Measurements from ENCODE around the gene TWIST2.

TWIST2 gene

DNA sequence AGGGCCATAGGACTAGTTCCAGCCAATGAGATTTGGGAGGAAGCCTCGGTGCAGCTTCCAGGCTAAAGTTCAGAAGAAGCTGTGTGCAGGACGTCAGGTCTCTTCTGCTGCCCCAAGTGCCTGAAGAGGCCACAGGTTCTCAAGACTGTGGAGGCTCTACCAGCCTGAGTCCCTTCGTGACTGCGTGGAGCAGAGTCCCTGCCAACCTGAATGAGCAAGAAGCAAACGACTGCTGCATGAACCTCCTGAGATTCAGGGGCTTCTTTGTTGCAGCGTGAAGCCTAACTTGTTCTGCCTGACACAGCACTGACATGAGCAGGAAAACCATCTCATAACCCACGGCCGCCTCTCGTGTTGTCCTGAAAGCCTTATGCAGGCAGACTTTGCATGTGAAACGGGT lies 39.7 kb downstream of the TWIST2 start:
- no peak for FAIRE-seq

DNA sequence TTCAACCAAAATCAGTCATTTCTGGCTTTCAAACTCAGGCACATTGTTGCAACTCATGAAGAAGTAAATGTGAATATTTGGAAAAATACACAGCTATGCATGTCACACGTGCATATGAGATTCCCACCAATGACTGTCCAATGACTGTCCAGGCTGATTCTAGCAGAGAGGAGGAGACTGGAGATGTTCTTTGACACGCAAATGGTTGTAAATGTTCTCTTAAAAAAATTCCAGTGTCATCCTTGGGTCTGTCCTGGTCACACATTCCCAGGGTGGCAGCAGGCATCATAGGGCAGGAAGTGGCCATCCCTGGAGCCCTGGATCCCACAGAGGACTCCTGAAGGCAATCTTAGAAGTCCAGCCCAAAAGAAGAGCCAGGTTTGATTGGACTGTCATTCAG lies 40.9 kb downstream of the TWIST2 start:
- DNase-seq (ENCODE audit: insufficient read length) (no peak), FAIRE-seq (no peak)
- no peak for TF ChIP-seq POLR2A (IDR thresholded peaks at IDR 0.05; ENCODE audit: low read depth, low read length)
- TF ChIP-seq POLR2AphosphoS5 (IDR thresholded peaks at IDR 0.05; ENCODE audit: low read depth, low read length), result no peak

More for the DNA sequence above, 39.7 kb downstream of the TWIST2 start:
- TF ChIP-seq POLR2A (IDR thresholded peaks at IDR 0.05; ENCODE audit: low read depth, low read length), result no peak
- TF ChIP-seq POLR2AphosphoS5 (IDR thresholded peaks at IDR 0.05; ENCODE audit: low read depth, low read length), result no peak
- TF ChIP-seq TAF1 (IDR thresholded peaks at IDR 0.05; ENCODE audit: borderline replicate concordance, low read depth, low read length), result no peak
- DNase-seq (ENCODE audit: insufficient read length), result no peak

DNA sequence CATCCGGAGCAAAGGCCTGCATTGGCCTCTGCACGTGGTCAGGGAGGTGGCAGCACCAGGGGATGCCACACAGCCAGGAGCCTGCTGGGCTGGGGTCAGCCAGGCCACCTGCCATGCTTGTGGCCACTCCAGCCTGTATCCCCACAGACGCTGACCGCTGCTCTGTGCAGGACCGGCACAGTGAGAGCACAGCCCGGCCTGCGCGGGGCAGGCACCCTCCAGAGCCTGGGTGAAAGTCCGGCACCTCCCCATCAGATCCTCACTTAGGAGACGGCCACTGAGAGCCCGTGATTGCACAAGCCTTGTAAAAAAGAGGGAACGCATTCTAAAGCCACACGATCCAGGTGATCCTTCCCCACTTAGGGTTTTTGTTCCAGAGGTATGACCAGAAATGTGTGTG lies 42.2 kb downstream of the TWIST2 start:
- no peak for TF ChIP-seq POLR2AphosphoS5 (IDR thresholded peaks at IDR 0.05; ENCODE audit: low read depth, low read length)
- TF ChIP-seq POLR2A (IDR thresholded peaks at IDR 0.05; ENCODE audit: low read depth, low read length), result no peak
- no peak for TF ChIP-seq TAF1 (IDR thresholded peaks at IDR 0.05; ENCODE audit: borderline replicate concordance, low read depth, low read length)
- FAIRE-seq (no peak), DNase-seq (ENCODE audit: insufficient read length) (no peak)

DNA sequence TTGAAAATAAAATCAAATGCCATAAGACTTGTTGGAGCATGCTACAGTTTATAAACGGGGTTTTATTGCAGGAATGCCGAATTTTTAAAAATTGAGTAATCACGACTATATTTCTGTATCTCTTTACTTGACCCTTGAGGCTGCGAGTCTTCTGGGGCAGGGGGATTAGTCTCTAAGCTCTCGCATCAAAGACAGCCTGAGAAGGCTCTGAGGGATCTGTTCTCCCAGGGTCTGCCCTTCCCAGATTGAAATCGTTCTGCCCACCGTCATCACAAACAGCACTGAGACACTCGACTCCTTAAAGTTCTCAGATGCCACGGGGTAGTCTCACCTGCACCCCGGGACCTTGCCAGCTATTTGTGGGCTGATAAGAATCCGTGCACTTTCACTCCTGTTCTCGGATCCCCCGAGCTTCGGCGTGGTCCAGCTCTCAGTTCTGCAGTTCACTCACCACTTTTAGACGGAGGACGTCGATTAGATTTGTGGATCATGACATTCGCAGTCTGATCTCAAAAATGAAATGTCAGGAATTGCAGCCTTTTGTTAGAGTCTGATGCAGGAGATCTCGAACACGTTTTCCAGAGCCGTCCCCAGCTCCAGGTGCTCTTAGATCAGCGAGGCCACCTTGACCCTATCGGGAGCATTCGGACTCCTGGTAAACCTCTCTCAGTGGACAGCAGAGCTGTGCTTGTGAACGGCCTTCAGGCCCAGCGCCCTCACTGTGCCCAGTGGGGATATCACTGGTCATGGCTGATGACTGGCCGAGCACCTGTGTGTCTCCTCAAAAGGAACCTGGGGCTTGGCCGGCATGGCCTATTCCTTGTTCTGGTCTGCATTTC lies 43.0 kb downstream of the TWIST2 start:
- DNase-seq (ENCODE audit: insufficient read length) (no peak), FAIRE-seq (no peak)
- no peak for TF ChIP-seq POLR2A (IDR thresholded peaks at IDR 0.05; ENCODE audit: low read depth, low read length)

DNA sequence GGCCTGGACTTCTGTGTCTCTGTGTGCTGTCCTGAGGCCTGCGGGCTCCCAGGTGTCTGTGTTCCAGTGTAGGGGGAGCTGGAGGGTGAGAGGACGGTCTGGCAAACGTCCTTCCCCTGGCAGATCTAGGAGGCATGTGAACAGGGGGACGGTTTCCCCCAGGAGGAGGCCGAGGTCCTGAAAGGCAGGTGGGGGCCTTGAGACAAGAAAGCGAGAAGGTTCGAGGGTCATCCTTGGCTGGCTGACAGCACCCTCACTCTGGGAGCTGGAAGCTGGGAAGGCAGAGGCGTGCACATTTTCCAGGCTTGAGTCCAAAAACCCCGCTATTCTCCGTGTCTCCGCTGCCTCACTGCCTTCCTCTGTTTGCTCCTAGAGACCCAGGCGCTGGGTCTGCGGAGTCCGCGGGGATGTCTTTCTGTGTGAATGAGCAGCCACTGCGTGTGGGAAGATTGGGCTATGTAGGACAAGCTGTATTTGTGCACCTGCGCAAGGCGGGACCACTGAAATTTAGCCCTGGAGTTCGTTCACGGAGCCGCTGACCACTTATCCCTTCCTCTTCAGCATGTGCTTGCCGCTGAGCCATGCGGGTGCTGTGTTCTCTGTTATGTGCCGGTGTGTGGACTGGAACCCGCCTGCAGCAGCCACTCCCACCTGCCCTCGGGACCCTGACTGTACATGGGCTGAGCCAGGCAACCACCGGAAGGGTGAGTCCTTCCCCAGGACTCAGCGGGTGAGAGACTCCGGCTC lies 43.7 kb downstream of the TWIST2 start:
- DNase-seq (ENCODE audit: insufficient read length) (no peak), FAIRE-seq (no peak)
- TF ChIP-seq POLR2A (IDR thresholded peaks at IDR 0.05; ENCODE audit: low read depth, low read length), result no peak
- TF ChIP-seq POLR2AphosphoS5 (IDR thresholded peaks at IDR 0.05; ENCODE audit: low read depth, low read length), result no peak
- no peak for TF ChIP-seq TAF1 (IDR thresholded peaks at IDR 0.05; ENCODE audit: borderline replicate concordance, low read depth, low read length)

DNA sequence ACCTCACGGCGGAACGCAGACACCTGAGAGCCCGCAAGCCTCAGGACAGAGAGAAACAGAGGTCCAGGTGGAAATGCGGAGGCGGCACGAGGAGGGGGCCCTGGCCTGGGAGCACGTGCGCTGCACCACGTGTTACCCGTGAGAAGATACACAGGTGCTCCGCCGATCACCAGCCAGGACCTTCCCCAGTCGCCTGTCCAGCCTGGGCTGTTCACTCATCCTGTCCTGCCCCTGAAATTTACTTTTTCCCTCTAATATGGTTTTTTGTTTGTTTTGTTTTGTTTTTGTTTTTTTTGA lies 44.3 kb downstream of the TWIST2 start:
- FAIRE-seq (no peak), DNase-seq (ENCODE audit: insufficient read length) (no peak)
- TF ChIP-seq TAF1 (IDR thresholded peaks at IDR 0.05; ENCODE audit: borderline replicate concordance, low read depth, low read length) (no peak), POLR2A (IDR thresholded peaks at IDR 0.05; ENCODE audit: low read depth, low read length) (no peak), POLR2AphosphoS5 (IDR thresholded peaks at IDR 0.05; ENCODE audit: low read depth, low read length) (no peak)

DNA sequence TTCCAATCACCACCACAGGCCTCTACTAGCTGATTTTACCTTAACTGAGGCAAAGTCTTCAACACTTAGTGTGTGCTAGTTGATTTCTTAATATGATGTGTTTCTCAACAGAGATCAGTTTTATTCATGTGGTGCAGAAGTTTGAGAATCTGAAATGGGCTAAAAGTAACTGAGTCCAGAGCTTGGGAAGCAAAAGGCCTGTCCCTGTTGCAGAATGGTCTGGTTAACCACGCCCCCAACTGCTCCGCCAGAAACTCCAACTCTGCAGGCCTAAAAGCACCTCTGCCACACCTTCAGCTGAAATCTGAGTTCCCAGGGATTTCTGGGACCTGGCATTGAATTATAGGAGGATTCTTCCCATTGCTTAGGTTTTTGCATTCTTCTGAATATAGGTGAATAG lies 44.9 kb downstream of the TWIST2 start:
- no peak for FAIRE-seq
- no peak for DNase-seq (ENCODE audit: insufficient read length)
- no peak for TF ChIP-seq POLR2A (IDR thresholded peaks at IDR 0.05; ENCODE audit: low read depth, low read length)
- no peak for TF ChIP-seq TAF1 (IDR thresholded peaks at IDR 0.05; ENCODE audit: borderline replicate concordance, low read depth, low read length)
- no peak for TF ChIP-seq POLR2AphosphoS5 (IDR thresholded peaks at IDR 0.05; ENCODE audit: low read depth, low read length)

DNA sequence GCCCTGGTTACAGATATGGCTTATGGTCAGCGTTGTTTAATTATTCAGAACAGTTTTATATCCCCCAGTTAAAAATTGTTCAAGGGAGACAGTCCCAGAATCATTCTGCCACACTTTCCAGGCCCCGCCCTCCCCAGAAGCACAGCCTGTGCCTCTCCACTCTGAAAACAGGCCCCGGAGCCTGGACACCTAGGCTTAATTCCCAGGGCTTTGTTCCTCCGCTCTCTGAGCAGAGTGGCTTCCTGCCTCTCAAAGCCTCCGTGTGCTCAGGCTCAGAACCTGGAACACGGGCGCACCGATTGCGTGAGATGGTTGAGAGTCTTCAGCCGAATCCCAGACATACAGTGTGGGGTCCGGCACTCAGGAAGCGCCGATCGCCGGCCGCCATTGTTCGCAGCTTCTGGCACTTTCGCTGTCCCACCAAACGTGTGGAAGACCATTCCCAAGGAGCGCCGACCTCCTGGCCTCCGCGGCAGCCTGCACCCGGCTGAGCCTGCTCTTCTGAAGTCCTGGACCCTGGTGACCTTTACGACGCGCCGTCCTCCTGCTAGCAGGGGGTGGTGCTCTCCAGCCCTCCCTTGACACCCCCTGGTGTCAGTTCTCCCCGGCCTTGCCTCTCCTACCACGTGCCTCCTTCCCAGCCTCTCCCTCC lies 45.6 kb downstream of the TWIST2 start:
- DNase-seq (ENCODE audit: insufficient read length), result no peak
- no peak for FAIRE-seq
- TF ChIP-seq TAF1 (IDR thresholded peaks at IDR 0.05; ENCODE audit: borderline replicate concordance, low read depth, low read length), result no peak
- TF ChIP-seq POLR2AphosphoS5 (IDR thresholded peaks at IDR 0.05; ENCODE audit: low read depth, low read length), result no peak
- no peak for TF ChIP-seq POLR2A (IDR thresholded peaks at IDR 0.05; ENCODE audit: low read depth, low read length)

DNA sequence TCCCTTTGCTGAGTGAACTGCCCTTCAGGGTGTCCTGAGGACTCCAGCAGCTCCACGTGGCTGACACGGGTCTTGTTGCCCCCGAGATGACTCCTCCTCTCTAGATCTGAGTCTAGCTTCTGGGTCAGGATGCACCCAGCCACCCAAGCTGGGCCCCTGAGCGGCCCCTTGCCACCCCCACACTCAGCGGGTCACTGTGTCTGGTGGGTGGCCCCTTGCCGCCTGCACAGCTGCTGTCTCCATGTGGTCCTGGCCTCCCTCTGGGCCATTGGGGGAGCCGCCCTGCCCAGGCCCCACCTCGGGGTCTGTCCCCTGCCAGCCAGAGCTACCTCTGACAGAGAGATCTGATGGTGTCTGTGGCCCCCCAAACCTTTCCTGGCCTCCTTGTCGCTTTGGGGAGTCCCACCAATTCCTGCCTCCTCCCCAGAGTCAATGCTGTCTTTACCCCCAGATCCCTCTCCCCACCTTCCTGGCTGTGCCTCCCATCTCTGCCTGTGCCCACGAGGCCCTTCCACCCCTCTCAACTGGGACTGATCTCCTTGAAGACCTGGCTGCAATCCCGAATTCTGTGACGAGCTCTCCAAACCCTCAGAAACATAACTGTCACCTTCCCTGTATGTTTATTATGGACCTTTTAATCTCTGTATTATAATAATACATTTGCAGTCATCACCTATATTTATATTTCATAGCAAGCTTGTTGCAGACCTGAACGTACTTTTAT lies 46.5 kb downstream of the TWIST2 start:
- TF ChIP-seq POLR2A (IDR thresholded peaks at IDR 0.05; ENCODE audit: low read depth, low read length) (no peak), TAF1 (IDR thresholded peaks at IDR 0.05; ENCODE audit: borderline replicate concordance, low read depth, low read length) (no peak), POLR2AphosphoS5 (IDR thresholded peaks at IDR 0.05; ENCODE audit: low read depth, low read length) (no peak)
- FAIRE-seq (no peak), DNase-seq (ENCODE audit: insufficient read length) (no peak)

DNA sequence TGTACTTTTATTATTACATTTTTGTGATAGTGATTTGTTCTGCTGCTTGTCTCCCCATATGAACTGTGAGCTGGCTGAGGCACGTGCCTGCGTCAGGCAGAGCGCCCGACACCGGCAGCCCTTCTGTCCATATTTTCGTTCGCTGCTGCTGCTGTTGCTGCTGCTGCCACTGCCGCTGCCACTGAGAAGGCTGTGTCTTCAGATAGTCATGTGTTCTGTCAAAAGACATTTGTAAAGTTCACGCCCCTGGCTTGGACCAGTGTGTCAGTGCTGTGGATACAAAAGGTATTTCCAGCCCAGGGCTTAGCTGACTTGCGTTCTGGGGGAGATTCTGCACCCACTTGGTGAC lies 47.0 kb downstream of the TWIST2 start:
- DNase-seq (ENCODE audit: insufficient read length) (no peak), FAIRE-seq (no peak)
- TF ChIP-seq POLR2A (IDR thresholded peaks at IDR 0.05; ENCODE audit: low read depth, low read length), result no peak
- TF ChIP-seq POLR2AphosphoS5 (IDR thresholded peaks at IDR 0.05; ENCODE audit: low read depth, low read length), result no peak
- no peak for TF ChIP-seq TAF1 (IDR thresholded peaks at IDR 0.05; ENCODE audit: borderline replicate concordance, low read depth, low read length)

DNA sequence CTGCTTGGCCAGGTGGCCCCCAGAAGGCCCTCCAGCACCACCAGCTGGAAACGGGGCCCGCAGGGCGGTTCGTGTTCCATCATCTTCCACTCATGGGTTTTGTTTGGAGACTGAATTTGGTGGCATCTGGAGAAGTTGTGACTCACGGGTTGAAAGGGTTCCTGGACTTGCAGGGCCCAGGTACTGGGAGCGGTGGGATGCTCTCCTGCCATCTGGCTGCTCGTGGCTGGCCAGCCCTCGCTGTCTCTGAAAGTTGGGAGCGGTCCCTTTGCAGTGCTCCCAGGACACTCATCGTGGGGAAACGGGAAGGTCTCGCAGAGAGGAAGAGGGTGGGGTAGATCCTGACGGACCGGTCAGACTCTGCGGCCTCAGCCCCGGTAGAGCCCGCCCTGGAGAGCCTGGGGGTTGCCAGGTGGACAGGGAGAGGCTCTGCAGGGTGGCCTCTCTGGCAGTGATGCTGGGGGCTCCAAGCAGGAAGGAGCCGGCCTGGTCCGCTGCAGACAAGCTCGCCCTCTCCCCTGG lies 47.5 kb downstream of the TWIST2 start:
- FAIRE-seq (no peak), DNase-seq (ENCODE audit: insufficient read length) (no peak)
- TF ChIP-seq POLR2AphosphoS5 (IDR thresholded peaks at IDR 0.05; ENCODE audit: low read depth, low read length) (no peak), TAF1 (IDR thresholded peaks at IDR 0.05; ENCODE audit: borderline replicate concordance, low read depth, low read length) (no peak)

All from GM12892 (cell line).